ENCODE data around the gene EIF5AL1. TPM values are rescaled to one million over a fixed set of nuclear protein-coding genes. Genes with fewer than 3 reads are reported as not detected.
"Not testable (repeated sequence)": the region's sequence is repeated elsewhere in the genome, so short reads cannot be mapped to it uniquely, and the experiment has no call there.

EIF5AL1 gene
- total and polyA plus RNA-seq, 7 experiments from 2014 or later = 0.06 to 1.0 (median 0.25) TPM; not detected in 1

DNA sequence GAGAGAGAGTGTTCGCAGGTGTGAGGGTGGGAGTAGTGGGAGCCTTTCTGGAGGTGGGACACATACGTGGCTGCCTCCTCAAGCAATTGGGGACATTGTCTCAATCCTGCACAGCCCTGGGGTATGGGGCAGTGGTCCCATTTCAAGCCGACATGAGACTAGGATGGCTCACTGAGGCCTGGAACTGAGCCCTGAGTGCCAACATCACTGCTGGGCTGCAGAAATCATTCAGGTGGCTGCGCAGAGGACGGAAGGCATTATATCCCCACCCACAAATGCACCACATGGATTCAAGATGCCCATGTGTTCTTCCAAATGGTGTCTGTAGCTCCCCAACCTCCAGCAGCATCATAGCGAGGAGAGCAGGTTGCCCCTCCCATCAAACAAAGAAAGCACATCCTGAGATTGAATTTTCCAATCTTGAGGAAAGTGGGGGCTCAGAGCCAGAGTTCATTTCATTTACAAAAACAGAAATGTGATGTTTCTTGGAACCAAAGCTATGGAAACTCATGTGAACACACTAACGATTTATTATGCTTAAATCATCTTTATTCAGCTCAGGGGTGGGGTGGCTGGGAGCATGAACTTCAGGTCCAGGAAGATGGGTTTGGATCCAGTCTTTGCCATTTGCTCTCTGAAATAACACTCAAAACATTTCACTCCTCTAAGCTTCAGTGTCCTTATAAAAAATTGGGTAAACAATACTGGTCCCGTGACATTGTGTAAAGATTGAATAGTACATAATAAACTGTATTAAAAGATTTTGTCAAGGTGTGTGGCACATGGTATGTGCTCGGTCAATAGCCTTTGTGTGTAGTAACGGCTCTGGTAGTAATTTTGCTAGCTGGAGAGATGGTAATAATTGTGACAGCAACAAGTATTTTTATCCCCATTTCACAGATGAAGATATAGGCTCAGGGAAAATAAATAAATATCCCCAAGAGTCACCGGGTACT is 43.3 kb downstream of the EIF5AL1 start:
- H3K9me3 ChIP-seq (ENCODE audit: control insufficient read depth in 2 of 3, low read length in 3 of 3) = no peaks in the 10 kb centered on the region
- intact Hi-C loops (cut with micrococcal nuclease) = loop anchor here in 1 of 2 donors (1.0 kb wide), 1 partner anchor 59 kb away; no protein-coding TSS in a partner anchor
- H3K27me3 Mint-ChIP-seq = no peaks in the 10 kb centered on the region
- H3K4me1 Mint-ChIP-seq = peaks cover 0 to 8% (median 0%) of the 10 kb centered on the region in 7 donors
- ATAC-seq (no peak), DNase-seq (no peak)
- H3K27me3 ChIP-seq (ENCODE audit: control insufficient read depth in 2 of 2, insufficient read depth in 2 of 2, low read length in 2 of 2) = no peaks in the 10 kb centered on the region
- no peaks in the 10 kb centered on the region for H3K36me3 Mint-ChIP-seq
- no peaks in the 10 kb centered on the region for H3K4me1 ChIP-seq (ENCODE audit: control insufficient read depth in 2 of 2, insufficient read depth in 2 of 2, low read length in 2 of 2)
- ChIA-PET POLR2A (no interaction called here), CTCF (no interaction called here)
- H3K4me3 Mint-ChIP-seq = no peak overlapping the region
- H3K27ac Mint-ChIP-seq = no peak overlapping the region
- H3K4me3 ChIP-seq (ENCODE audit: low read length) = no peak overlapping the region
- H3K27ac ChIP-seq (ENCODE audit: low read depth, low read length) = no peak overlapping the region
- H3K9me3 Mint-ChIP-seq = no peaks in the 10 kb centered on the region
- H3K36me3 ChIP-seq (ENCODE audit: control insufficient read depth in 2 of 3, insufficient read depth in 3 of 3, low read length in 3 of 3) = no peaks in the 10 kb centered on the region

DNA sequence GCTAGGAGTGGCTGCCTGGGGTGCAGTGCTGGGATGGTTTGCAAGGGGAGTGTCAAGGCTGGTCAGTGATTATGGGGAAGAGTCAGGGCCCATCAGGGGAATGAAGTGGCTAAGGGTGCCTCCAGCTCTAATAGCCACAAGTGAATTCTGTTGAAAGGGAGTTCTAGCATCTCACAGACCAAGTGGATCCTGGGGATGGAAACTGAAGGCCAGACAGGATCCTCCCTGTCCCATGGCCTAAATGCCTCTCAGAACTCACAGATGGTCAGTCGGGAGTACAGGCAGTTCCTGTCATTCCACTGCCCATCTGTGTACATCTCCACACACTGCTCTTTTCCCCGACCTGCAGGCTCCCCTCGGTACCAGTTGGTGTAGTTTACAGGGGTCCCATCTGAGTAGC is 44.6 kb downstream of the EIF5AL1 start:
- H3K27ac ChIP-seq (ENCODE audit: low read depth, low read length); H3K4me1 ChIP-seq (ENCODE audit: control insufficient read depth in 2 of 2, insufficient read depth in 2 of 2, low read length in 2 of 2); H3K27me3 ChIP-seq (ENCODE audit: control insufficient read depth in 2 of 2, insufficient read depth in 2 of 2, low read length in 2 of 2); DNase-seq; H3K4me1 Mint-ChIP-seq; H3K9me3 Mint-ChIP-seq; H3K4me3 Mint-ChIP-seq; H3K27me3 Mint-ChIP-seq; CTCF ChIA-PET; H3K9me3 ChIP-seq (ENCODE audit: control insufficient read depth in 2 of 3, low read length in 3 of 3); H3K27ac Mint-ChIP-seq; H3K4me3 ChIP-seq (ENCODE audit: low read length); H3K36me3 ChIP-seq (ENCODE audit: control insufficient read depth in 2 of 3, insufficient read depth in 3 of 3, low read length in 3 of 3); ATAC-seq; H3K36me3 Mint-ChIP-seq; POLR2A ChIA-PET: not testable (repeated sequence)
- intact Hi-C loops (cut with micrococcal nuclease) = loop anchor here in 1 of 2 donors (1.0 kb wide), 1 partner anchor 57 kb away; no protein-coding TSS in a partner anchor

DNA sequence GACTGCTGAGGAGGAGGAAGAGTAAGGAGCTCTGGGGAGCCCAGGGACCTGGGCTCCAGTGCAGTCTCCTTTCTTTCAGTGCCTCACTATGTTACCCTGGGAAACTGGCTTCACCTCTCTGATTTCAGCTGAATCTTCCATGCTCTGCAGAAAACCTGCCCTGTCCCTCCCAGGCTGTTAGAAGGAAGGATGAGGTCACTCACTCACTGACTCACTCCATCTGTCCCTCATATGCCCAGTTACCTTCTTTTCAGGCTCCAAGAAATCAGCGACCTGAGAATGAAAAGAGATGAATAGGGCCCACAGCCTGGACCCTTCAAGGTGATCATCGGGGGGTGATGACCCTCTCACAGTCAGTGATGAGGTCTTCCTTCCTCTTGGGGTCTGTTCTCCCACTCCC is 47.4 kb downstream of the EIF5AL1 start:
- no peak overlapping the region for H3K27ac Mint-ChIP-seq
- DNase-seq (no peak), ATAC-seq (no peak)
- peaks cover 0 to 4% (median 0%) of the 10 kb centered on the region in 5 donors for H3K36me3 Mint-ChIP-seq
- Histone ChIP-seq H3K36me3 (ENCODE audit: control insufficient read depth in 2 of 3, insufficient read depth in 3 of 3, low read length in 3 of 3) (no peaks in the 10 kb centered on the region), H3K9me3 (ENCODE audit: control insufficient read depth in 2 of 3, low read length in 3 of 3) (no peaks in the 10 kb centered on the region), H3K4me3 (ENCODE audit: low read length) (no peak overlapping the region), H3K4me1 (ENCODE audit: control insufficient read depth in 2 of 2, insufficient read depth in 2 of 2, low read length in 2 of 2) (no peaks in the 10 kb centered on the region), H3K27ac (ENCODE audit: low read depth, low read length) (no peak overlapping the region), H3K27me3 (ENCODE audit: control insufficient read depth in 2 of 2, insufficient read depth in 2 of 2, low read length in 2 of 2) (no peaks in the 10 kb centered on the region)
- intact Hi-C loops (cut with micrococcal nuclease) = no loop called here
- ChIA-PET POLR2A (no interaction called here), CTCF (no interaction called here)
- no peaks in the 10 kb centered on the region for H3K9me3 Mint-ChIP-seq
- peaks cover 5 to 19% (median 17%) of the 10 kb centered on the region in 5 donors for H3K27me3 Mint-ChIP-seq
- H3K4me3 Mint-ChIP-seq = no peak overlapping the region
- peaks cover 0 to 9% (median 7%) of the 10 kb centered on the region in 7 donors for H3K4me1 Mint-ChIP-seq

DNA sequence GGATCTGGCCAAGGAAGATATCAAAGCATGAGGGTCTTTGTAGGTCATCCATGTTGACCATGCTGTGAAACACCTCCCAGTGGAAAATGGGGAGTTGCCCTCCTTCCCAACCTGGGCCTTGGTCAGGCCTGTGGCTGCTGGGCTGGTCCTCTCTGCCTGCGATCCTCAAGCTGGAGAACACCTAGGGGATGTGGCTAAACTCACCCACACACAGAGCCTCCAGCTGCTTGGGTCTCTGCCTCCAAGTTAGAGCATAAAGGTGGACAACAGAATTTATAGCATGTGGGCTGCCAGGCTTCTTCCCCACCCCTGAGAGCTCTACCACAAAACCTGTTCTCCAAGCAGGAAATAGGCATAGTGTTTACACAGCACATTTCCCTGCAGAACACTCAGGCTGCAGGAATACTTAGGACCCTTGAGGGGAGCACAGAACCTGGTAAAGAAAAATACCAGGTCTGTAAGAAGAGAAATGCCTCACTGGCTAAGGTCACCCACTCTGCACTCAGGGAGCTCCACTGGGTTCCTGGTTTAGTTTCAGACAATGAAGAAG is 47.9 kb downstream of the EIF5AL1 start, which contains the start of gene SFTPA2:
TSS of gene SFTPA2 (minus strand) at position 248 of the 550 bp plus-strand sequence. CDS start 924 bp downstream, outside the sequence.
- no peak for ATAC-seq
- ChIA-PET POLR2A (no interaction called here), CTCF (interaction anchor here (0.9 kb wide), 1 partner anchor 12 kb away, joined by 4 read pairs; no protein-coding TSS in a partner anchor)
- no peak for DNase-seq
- H3K4me1 Mint-ChIP-seq = peaks cover 0 to 9% (median 7%) of the 10 kb centered on the region in 7 donors
- H3K4me3 Mint-ChIP-seq = no peak within 1 kb of the TSS
- no peaks in the 10 kb centered on the region for H3K9me3 Mint-ChIP-seq
- peaks cover 5 to 19% (median 17%) of the 10 kb centered on the region in 5 donors for H3K27me3 Mint-ChIP-seq
- no peaks in the 10 kb centered on the region for H3K36me3 ChIP-seq (ENCODE audit: control insufficient read depth in 2 of 3, insufficient read depth in 3 of 3, low read length in 3 of 3)
- intact Hi-C loops (cut with micrococcal nuclease) = no loop called here
- no peak within 1 kb of the TSS for H3K27ac Mint-ChIP-seq
- no peaks in the 10 kb centered on the region for H3K9me3 ChIP-seq (ENCODE audit: control insufficient read depth in 2 of 3, low read length in 3 of 3)
- H3K36me3 Mint-ChIP-seq = peaks cover 0 to 4% (median 0%) of the 10 kb centered on the region in 5 donors
- no peak within 1 kb of the TSS for H3K27ac ChIP-seq (ENCODE audit: low read depth, low read length)
- H3K4me1 ChIP-seq (ENCODE audit: control insufficient read depth in 2 of 2, insufficient read depth in 2 of 2, low read length in 2 of 2) = no peaks in the 10 kb centered on the region
- no peaks in the 10 kb centered on the region for H3K27me3 ChIP-seq (ENCODE audit: control insufficient read depth in 2 of 2, insufficient read depth in 2 of 2, low read length in 2 of 2)
- H3K4me3 ChIP-seq (ENCODE audit: low read length) = no peak within 1 kb of the TSS

DNA sequence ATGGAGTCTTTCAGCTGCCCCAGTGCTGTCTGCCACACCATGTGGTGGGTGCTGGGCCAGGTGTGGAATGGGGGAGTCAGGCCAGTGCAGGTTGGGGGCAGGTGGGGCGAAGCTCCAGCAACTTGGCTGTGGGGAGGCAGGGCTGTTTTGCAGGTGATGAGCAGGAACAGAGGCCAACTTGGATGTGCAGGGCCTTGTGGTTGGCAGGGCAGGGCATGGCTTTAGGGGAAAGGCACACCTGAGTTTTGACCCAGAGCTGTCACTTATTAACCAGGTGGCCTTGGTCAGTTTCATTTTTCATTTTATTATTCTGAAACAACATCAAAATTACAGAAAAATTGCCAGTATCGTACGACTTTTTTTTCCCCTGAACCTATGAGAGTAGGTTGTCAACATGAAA is 48.9 kb downstream of the EIF5AL1 start:
- no peak overlapping the region for H3K4me3 Mint-ChIP-seq
- peaks cover 0 to 9% (median 7%) of the 10 kb centered on the region in 7 donors for H3K4me1 Mint-ChIP-seq
- peaks cover 0 to 4% (median 0%) of the 10 kb centered on the region in 5 donors for H3K36me3 Mint-ChIP-seq
- ChIA-PET POLR2A (no interaction called here), CTCF (no interaction called here)
- no peaks in the 10 kb centered on the region for H3K4me1 ChIP-seq (ENCODE audit: control insufficient read depth in 2 of 2, insufficient read depth in 2 of 2, low read length in 2 of 2)
- intact Hi-C loops (cut with micrococcal nuclease) = no loop called here
- H3K36me3 ChIP-seq (ENCODE audit: control insufficient read depth in 2 of 3, insufficient read depth in 3 of 3, low read length in 3 of 3) = no peaks in the 10 kb centered on the region
- H3K27me3 Mint-ChIP-seq = peaks cover 5 to 19% (median 17%) of the 10 kb centered on the region in 5 donors
- no peak overlapping the region for H3K4me3 ChIP-seq (ENCODE audit: low read length)
- H3K27ac Mint-ChIP-seq = no peak overlapping the region
- no peaks in the 10 kb centered on the region for H3K9me3 ChIP-seq (ENCODE audit: control insufficient read depth in 2 of 3, low read length in 3 of 3)
- DNase-seq = no peak
- no peaks in the 10 kb centered on the region for H3K9me3 Mint-ChIP-seq
- ATAC-seq = no peak
- no peak overlapping the region for H3K27ac ChIP-seq (ENCODE audit: low read depth, low read length)
- H3K27me3 ChIP-seq (ENCODE audit: control insufficient read depth in 2 of 2, insufficient read depth in 2 of 2, low read length in 2 of 2) = no peaks in the 10 kb centered on the region

DNA sequence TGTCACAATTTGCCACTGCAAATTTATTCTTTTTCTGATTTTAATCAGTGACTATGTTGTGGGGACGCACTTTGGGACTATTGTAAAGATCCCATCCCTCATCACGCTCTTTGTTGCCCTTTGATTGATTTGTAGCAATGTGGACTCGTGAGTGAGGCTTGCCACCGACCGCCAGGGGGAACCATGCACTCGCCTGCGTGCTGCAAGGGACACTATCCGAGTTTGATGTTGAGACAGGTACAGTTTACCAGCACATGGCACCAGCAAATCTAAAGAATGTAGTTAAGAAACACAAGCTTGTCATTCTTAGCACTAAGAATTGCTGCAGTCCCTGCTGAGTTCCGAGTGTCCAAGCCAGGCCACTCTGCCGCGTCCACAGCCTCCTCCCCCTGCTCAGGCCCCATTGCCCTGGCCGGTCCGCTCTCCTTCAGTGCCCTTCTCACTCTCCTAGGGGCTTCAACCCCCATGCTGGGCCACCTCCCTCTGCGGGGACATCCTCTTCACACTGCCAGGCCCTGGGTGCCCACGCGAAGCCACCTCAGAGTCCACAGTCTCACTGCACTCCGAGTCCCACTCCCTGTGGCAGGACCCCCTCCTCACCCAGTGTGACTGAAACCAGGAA is 49.9 kb downstream of the EIF5AL1 start:
- peaks cover 0 to 4% (median 0%) of the 10 kb centered on the region in 5 donors for H3K36me3 Mint-ChIP-seq
- ChIA-PET POLR2A (no interaction called here), CTCF (no interaction called here)
- peaks cover 11 to 24% (median 23%) of the 10 kb centered on the region in 5 donors for H3K27me3 Mint-ChIP-seq
- intact Hi-C loops (cut with micrococcal nuclease) = loop anchor here (1.0 kb wide), 3 partner anchors 46 to 485 kb away; no protein-coding TSS in a partner anchor
- Histone ChIP-seq H3K9me3 (ENCODE audit: control insufficient read depth in 2 of 3, low read length in 3 of 3) (no peaks in the 10 kb centered on the region), H3K36me3 (ENCODE audit: control insufficient read depth in 2 of 3, insufficient read depth in 3 of 3, low read length in 3 of 3) (no peaks in the 10 kb centered on the region), H3K27me3 (ENCODE audit: control insufficient read depth in 2 of 2, insufficient read depth in 2 of 2, low read length in 2 of 2) (no peaks in the 10 kb centered on the region), H3K4me3 (ENCODE audit: low read length) (no peak overlapping the region), H3K27ac (ENCODE audit: low read depth, low read length) (no peak overlapping the region), H3K4me1 (ENCODE audit: control insufficient read depth in 2 of 2, insufficient read depth in 2 of 2, low read length in 2 of 2) (no peaks in the 10 kb centered on the region)
- H3K27ac Mint-ChIP-seq = no peak overlapping the region
- H3K4me1 Mint-ChIP-seq = peaks cover 0 to 9% (median 7%) of the 10 kb centered on the region in 7 donors
- DNase-seq (peak; percentile 26 to 67 (median 48)), ATAC-seq (peak; percentile 75)
- H3K4me3 Mint-ChIP-seq = peak overlapping the region in 7 of 10 donors; percentile 1 to 53 (median 33)
- peaks cover 0 to 1% (median 0%) of the 10 kb centered on the region in 11 donors for H3K9me3 Mint-ChIP-seq

Data from naive thymus-derived CD4-positive, alpha-beta T cell (primary cell).